Dedifferentiated amniotic fluid mesenchymal stem cell (primary cell): ENCODE results near the gene TCF7.

Experiments
- DNase-seq: peaks from one replicate; pipeline ENCODE4 v3.0.0-alpha.2; 2016; ENCODE audit errors: extremely low spot score

Gene TCF7

GRCh38 chr5:134177369-134178095 lies 63.1 kb downstream of the TCF7 start:
- DNase-seq = no peak

- no peak for DNase-seq
Observed at GRCh38 chr5:134178096-134178419, 63.6 kb downstream of the TCF7 start.

DNA sequence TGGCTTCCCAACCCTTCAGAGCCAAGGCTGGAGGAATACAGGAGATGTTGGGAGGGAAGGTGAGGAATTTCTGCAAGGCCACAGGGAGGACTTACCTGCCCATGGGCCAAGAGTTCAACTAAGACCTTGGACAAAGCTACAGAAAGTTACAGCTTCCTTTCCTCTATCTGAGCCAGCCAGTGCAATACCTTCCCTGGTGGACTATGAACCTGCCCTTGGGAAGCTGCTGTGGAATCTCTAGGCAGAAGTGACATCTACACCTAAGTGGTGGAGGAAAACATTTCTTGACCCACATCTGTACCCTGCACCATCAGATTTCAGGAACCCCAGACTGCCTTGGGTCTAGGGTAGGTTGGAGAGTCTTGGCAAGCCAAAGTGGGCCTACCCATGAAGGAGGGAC lies 69.0 kb downstream of the TCF7 start:
- no peak for DNase-seq

DNA sequence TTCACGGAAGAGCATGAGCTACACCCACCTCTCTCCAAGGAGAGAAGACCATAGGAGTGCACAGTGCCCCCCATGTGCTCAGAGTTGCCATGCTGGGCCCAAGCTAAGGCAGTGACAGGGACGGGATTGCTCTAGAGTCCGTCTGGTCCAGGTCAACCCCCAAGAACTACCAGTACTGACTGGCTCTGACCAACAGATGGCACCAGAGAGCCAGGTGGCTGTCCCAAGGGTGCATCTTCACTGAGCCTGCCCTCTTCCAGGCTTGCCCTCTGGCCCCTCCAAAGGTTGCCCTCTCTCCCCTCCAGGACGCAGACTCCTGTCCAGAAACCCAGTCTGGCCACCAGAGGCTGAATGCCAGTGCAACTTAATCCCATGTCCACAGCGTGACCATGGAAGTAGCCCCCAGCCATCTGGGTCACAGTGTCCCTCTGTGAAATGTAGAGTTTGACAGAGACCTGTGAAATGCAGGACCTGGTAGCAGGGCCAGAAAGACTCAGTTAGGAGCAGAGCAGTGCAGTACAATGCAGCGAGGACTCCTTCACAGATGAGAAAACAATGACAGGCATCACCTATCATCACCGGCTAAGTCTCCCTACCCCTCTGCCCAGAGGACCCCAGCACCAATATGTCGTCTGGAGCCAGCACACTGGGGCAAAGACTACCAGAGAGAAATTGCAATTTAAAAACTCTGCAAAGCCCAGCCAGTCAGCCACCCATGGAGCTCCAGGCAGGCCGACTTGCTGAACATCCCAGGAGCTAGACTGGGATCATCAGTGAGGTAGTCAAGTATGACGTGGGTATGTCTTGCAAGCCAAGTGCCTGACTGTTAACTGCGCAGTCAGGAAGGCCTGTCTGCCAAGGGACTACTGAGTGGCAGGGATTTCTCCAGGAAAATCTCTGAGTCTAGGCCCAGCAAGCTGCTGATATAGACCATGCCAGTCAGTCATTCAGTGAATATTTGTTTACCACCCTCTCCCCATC lies 70.0 kb downstream of the TCF7 start:
- DNase-seq = peak; percentile 46

- no peak for DNase-seq
Observed at GRCh38 chr5:134188092-134188491, 73.6 kb downstream of the TCF7 start.

- no peak for DNase-seq
Observed at GRCh38 chr5:134189031-134189430, 74.5 kb downstream of the TCF7 start.

DNA sequence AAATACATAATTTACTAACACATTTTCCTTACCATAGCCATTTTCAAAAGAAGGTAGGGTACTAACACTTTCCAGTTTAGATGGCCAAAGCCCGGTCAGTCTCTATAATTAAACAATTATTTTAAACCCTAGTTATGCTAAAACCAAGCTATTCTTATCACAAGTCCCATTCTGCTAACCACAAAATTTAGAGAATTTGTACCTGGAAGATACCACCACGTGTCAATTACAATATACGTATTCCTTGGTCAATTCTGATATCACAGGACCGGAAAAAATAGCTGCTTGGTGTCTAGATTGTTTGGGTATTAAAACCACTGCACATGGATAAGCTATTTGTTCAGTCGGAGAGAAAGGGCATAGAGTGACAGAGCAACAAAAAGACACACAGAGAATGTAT lies 81.2 kb downstream of the TCF7 start:
- no peak for DNase-seq
